KG1 (cell line): Measurements from ENCODE around the gene SIK3.
"Not testable (repeated sequence)": the region's sequence is repeated elsewhere in the genome, so short reads cannot be mapped to it uniquely, and the experiment has no call there.

Experiments
- DNase-seq: peaks from one replicate; lab custom pipeline; 2025; lab: John Stamatoyannopoulos, UW

Gene SIK3

DNA sequence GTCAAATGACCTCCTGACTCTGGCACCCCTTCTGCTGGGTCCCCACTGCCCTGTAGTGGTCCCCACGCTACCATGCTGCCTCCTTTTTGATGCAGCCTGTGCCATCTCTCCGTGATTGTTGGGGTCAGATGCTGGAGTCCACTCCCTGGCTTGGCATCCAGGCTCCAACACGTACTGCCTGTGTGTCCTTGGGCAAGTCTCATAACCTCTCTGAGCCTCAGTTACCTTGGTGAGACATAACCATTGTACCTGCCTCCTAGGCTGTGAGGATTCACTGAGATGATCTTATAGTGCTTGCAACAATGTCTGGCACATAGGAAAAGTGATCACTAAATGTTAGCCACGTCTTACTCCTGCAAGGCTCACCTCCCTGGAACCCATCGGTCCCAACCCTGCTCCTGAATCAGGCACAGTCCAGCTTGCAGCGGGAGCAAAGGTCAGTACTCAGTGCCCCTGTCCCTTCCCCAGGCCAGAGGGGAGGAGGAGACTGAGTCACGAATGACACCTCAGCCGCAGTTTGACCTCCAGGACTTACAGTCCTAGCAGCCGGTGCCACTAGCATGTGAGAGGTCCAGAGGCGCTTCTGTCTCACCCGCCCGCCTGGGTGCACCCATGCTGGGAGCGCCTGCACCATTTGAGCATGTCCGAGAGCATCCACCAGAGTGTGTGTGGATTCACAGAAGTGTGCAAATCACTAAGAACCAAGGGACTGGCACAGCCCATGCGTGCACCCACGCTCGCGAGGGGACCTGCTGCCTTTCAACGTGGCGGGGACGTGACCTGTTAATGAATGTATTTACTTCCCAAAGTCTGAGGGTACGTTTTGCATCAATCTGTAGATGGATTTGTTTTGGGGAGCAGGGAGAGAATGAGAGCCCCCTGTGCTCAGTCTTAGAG is 272.1 kb downstream of the SIK3 start:
- DNase-seq: no peak

DNA sequence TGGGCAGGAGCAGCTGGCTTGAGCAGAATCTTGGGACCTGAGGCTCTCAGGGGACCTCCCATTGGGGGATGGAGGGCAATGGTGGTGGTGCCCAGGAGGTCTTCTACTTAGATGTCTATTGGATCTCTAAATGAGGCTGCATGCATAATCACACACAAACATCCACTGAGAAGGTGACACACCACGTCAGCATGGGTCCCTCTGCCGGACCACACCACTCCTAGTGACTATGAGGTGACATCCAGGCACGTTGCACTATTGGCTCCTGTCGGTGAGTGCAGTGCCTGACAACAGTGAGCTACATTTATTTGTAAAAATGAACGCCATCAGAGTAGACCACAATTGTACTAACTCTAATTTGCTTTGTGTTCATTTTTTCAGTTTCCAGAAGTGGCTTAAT is 272.8 kb downstream of the SIK3 start:
- DNase-seq: no peak

- DNase-seq: no peak
Observed at GRCh38 chr11:116823031-116823843, 275.0 kb downstream of the SIK3 start, which contains the start of gene APOA4. Gene APOA4, minus strand, starts transcription at chr11:116823304. Its CDS starts 113 bp downstream, at chr11:116823191.

- DNase-seq: no peak
Observed at GRCh38 chr11:116822575-116822974, 275.7 kb downstream of the SIK3 start.

DNA sequence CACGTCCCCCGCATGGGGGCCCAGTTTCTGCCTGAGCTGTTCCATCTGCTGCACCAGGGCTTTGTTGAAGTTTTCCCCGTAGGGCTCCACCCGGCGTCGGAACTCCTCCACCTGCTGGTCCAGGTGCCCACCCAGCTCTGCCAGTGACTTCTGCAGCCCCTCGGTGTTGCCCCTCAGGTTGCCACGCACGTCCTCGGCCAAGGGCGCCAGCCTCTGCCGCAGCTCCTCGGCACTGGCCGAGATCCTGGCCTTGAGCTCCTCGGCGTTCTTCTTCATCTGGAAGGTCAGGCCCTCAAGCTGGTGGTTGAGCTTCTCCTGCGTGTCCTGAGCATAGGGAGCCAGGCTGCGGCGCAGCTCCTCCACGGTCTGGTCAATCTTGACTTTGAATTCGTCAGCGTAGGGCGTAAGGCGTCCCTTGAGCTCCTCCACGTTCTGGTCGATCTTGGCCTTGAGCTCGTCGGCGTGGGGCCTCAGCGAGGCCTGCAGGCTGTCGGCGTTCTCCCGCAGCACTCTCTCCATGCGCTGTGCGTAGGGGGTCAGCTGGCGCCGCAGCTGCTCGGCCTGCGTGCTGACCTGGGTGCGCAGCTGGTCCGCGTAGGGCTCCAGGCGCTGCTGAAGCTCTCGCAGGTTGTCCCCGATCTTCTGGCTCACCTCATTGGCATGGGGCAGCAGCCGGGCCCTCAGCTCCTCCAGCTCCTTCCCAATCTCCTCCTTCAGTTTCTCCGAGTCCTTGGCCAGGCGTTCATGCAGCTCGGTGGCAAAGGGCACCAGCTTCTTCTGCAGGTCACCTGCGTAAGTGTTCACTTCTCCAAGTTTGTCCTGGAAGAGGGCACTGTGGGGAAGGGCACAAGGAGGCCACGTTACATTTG is 276.9 kb downstream of the SIK3 start:
- DNase-seq: no peak

DNA sequence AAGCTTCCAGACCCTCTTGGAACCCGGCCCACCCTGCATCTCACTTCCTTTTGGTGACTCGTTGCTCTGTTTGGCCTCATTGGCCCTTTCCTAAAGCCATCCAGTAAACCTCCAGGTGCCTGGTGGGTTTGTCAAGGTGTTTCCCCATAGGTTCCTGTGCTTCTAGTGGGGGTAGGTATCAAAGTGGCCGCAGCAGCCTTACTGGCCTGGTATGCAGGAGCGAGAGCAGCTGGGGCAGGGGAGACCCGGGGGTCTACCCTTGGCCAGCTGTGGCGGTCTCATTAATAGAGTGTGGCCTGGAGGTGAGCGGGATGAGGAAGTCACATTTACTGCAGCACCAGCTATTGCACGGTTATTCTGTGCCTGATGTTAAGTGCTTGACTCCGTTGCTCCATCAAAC is 279.2 kb downstream of the SIK3 start:
- DNase-seq: no peak

DNA sequence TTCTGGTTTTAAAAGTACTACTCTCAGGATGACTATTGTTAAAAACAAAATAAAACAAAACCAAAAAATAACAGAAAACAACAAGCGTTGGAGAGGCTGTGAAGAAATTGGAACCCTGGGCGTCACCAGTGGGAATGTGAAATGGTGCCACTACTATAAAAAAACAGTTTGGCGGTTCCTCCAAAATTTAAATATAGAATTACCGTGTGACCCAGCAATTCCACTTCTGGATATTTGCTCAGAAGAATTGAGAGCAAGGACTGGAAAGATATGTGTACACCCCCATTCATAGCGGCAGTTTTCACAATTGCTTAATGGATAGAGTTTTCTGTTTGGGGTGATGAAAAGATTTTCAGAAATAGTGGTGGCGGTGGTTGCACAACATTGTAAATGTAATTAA is 283.7 kb downstream of the SIK3 start:
- DNase-seq: no peak

DNA sequence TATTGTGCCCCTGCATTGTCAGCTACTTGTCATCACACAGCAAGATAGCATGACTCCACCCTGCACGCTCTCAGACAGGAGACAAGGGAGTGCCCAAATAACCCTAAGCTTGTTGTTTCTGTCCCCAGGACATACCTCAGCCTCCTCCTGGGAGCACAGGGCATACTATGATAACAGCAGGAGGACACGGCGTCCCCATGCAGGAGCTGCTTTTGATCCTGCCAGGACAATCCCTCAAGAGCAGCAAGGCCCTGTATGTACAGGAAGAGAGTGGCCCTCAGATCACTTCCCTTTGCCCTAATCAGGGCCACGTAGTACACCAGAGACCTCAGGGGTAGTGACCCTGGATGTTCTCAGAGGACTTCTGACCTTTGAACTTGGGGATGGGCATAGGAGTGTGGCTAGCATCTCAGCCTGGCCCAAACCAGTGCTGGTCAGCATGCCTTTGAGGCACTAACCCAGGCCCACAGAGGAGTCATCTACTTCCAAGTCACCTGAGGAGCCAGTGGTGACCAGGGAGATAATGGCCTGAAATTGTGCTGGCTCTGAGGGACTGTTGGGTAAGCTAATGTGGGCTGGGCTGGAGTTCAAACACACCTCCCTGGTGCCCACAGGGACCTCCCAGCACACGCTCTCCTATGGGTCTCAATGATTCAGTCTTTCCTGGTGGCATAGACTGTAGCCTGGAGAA is 284.3 kb downstream of the SIK3 start:
- DNase-seq: no peak

DNA sequence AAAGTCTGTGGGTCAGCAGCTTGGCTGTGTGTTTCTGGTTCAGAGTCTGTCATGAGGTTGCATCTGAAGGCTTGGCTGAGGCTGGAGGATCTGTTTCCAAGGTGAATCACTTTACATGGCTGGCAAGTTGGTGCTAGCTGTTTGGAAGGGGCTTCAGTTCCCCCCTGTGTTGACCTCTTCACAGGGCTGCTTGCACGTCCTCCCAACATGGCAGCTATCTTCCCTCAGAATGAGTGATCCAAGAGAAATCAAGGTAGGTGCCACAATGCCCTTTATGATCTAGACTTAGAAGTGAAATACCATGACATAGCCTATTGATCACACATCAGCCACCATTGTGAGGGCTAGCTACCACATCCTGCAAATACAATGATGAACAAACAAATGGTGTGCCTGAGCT is 285.1 kb downstream of the SIK3 start:
- DNase-seq: no peak

DNA sequence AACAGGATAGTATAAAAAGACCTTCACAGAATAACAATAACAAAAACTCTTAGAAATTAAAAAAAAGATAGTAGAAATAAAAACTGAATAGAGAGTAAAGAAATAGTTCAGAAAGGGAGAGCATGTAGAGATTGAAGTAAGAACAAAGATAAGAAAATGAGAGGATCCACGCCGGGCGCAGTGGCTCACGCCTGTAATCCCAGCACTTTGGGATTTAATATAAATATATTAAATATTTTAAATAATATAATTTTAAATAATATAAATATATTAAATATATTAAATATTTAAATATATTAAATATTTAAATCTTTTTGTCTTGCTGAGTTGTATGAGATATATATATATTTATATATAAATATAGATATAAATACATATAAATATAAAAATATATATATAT is 286.1 kb downstream of the SIK3 start:
- no peak for DNase-seq

DNA sequence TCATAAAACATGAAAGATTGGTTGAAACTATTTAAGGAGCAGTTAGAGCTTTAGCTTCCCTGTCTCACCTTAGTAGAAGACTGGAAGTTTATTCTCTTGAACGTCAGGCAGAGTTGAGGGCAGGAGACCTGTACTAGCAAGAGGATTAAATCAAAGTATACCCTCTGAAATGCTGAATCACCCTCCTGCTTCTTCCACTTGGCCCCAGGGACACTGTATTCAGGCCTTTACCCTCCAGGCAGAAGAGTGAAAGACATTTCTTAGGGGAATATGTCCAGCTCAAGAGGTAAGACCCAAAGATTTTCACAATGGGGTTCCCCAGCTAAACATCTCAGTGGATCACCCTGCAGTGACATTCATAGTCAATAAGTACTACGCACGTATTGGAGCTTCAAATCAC is 287.0 kb downstream of the SIK3 start:
- no peak for DNase-seq

- no peak for DNase-seq
Observed at GRCh38 chr11:116808262-116809175, 289.7 kb downstream of the SIK3 start.

GRCh38 chr11:116807601-116808261 is 290.5 kb downstream of the SIK3 start:
- DNase-seq: no peak

DNA sequence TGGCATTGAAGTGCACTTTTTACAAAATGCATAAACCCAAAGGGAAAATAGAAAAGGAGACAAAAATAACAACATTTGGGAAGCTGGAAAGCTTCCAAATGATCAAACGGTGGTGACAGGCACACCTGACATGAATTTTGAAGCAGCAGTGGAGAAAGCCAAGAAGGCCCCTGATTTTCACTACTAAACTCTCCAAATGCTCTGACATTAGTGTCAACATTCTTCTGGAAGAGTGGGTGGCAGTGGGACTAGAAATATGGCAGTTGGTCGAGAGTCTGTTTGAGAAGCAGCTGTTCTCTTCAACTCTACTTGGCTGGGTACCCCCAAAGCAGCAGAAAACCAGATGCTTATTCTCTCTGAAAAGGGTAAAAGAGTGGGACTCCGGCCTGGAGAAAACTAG is 294.2 kb downstream of the SIK3 start:
- DNase-seq: no peak

DNA sequence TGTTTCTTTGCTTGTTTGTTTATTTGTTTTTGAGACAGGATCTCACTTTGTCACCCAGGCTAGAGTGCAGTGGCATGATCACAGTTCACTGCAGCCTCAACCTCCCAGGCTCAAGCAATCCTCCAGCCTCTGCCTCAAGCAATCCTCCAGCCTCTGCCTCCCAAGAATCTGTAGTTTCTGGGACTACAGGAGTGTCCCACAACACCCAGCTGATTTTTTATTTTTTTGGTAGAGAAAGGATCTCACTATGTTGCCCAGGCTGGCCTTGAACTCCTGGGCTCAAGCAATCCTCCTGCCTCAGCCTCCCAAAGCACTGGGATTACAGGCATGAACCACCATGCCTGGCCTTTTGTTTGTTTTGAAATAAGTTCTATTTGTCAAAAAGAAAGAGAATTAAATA is 296.6 kb downstream of the SIK3 start:
- DNase-seq: not testable (repeated sequence)

DNA sequence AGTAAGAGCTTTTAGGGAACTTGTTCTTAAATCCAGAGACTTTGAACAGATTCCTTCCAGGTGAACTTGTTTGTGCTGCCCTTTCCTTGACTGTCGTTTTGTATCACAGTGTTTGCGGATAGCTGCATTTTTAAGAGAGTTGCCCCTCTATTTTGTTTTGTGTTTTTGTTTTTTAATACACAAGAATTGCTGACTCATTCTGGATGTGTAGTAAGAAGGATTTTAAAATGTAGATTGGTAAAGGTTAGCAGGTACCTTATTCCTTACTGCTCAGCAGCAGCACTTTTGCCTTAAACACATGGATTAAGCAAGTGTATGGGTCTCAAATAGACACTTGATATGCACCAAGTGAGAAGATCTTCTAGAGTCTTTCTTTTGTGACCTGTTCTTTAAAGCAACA is 297.6 kb downstream of the SIK3 start:
- no peak for DNase-seq

- DNase-seq: no peak
Observed at GRCh38 chr11:116798368-116798767, 299.9 kb downstream of the SIK3 start.

GRCh38 chr11:116797816-116798215 is 300.4 kb downstream of the SIK3 start:
- DNase-seq: no peak

GRCh38 chr11:116796548-116796947 is 301.7 kb downstream of the SIK3 start:
- DNase-seq: no peak

DNA sequence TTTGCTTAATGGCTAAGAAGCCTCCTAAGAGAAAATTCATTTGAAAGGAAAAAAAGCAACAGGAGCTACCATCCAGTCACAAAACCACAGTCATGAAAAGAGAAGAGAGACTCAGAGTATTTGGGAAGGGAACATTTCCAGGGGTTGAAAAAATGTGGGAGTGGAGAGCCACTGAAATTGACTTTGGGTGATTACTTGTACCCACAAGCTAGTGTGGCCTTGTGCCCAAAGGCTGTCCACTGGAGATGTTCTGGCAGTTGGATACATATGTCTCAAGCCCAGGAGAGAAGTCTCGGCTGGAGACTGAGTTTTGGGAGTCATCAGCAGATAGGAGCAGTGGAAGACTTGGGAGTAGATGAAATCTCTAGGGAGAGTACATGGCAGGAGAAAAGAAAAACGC is 303.4 kb downstream of the SIK3 start:
- DNase-seq: no peak
